Epithelial cell of esophagus (primary cell): ENCODE results near the gene ZDHHC24.
A peak's percentile ranks its signal among the peaks of the same experiment; 100 is the strongest.

Experiments
- DNase-seq: peaks from one replicate; pipeline ENCODE4 v3.0.0; 2010; ENCODE audit warnings: low read depth
- H3K4me3 ChIP-seq: 2 replicates; pipeline ENCODE4 v1.5.1; 2011; ENCODE audit warnings: mild to moderate bottlenecking, low read length, control low read depth
- CTCF ChIP-seq: IDR thresholded peaks from 2 replicates; pipeline ENCODE4 v1.5.1; 2011; ENCODE audit warnings: low read depth, mild to moderate bottlenecking, low read length, control low read depth, inconsistent platforms; ENCODE audit not compliant: insufficient read depth; ENCODE audit errors: missing control alignments

ZDHHC24 gene

GRCh38 chr11:66570850-66571180 lies 25.0 kb upstream of the ZDHHC24 start:
- DNase-seq, result no peak
- no peak for TF ChIP-seq CTCF

GRCh38 chr11:66570079-66570849 lies 24.4 kb upstream of the ZDHHC24 start:
- no peak overlapping the region for H3K4me3 ChIP-seq
- no peak for DNase-seq
- TF ChIP-seq CTCF, result no peak

More at GRCh38 chr11:66570850-66571180, 25.0 kb upstream of the ZDHHC24 start:
- no peak overlapping the region for H3K4me3 ChIP-seq

GRCh38 chr11:66569076-66569475 lies 23.2 kb upstream of the ZDHHC24 start:
- no peak for DNase-seq
- TF ChIP-seq CTCF, result no peak
- no peak overlapping the region for H3K4me3 ChIP-seq

- DNase-seq, result peak; percentile 76
- no peak for TF ChIP-seq CTCF
Observed at GRCh38 chr11:66568124-66568916, 22.5 kb upstream of the ZDHHC24 start, which contains the start of gene CTSF. Gene CTSF, minus strand, starts transcription at chr11:66568606. Its CDS starts 120 bp downstream, at chr11:66568486.

GRCh38 chr11:66567787-66568123 lies 21.9 kb upstream of the ZDHHC24 start:
- DNase-seq, result no peak
- TF ChIP-seq CTCF, result no peak
- H3K4me3 ChIP-seq, result peak overlapping the region; percentile 5

More at GRCh38 chr11:66568124-66568916, 22.5 kb upstream of the ZDHHC24 start, which contains the start of gene CTSF:
- peak within 1 kb of the TSS; percentile 38 for H3K4me3 ChIP-seq

GRCh38 chr11:66566221-66566620 lies 20.4 kb upstream of the ZDHHC24 start:
- H3K4me3 ChIP-seq, result no peak overlapping the region
- TF ChIP-seq CTCF, result no peak
- no peak for DNase-seq

GRCh38 chr11:66564984-66565383 lies 19.1 kb upstream of the ZDHHC24 start:
- TF ChIP-seq CTCF, result no peak
- no peak overlapping the region for H3K4me3 ChIP-seq
- no peak for DNase-seq
